Activated gamma-delta T cell treated with anti-CD3 and anti-CD28 coated beads, Interleukin-2, amount 50 U/mL, for 16 hours (primary cell): Measurements from ENCODE around the gene ARL6IP4.

Source experiments
- DNase-seq: peaks from one replicate; pipeline ENCODE4 v3.0.0-alpha.2; 2020; ENCODE audit warnings: low read depth

Gene ARL6IP4

GRCh38 chr12:122978507-122978955 is 1.9 kb upstream of the ARL6IP4 start:
- DNase-seq = no peak

- no peak for DNase-seq
Observed at GRCh38 chr12:122979001-122979907, 1.2 kb upstream of the ARL6IP4 start.

GRCh38 chr12:122979908-122980182 is 636 bp upstream of the ARL6IP4 start:
- no peak for DNase-seq

GRCh38 chr12:122981036-122981471 is 573 bp downstream of the ARL6IP4 start:
- no peak for DNase-seq

GRCh38 chr12:122981587-122982476 is 1.4 kb downstream of the ARL6IP4 start:
- DNase-seq = no peak

GRCh38 chr12:122982477-122982815 is 2.0 kb downstream of the ARL6IP4 start:
- no peak for DNase-seq

- DNase-seq = no peak
Observed at GRCh38 chr12:122982963-122983788, 2.7 kb downstream of the ARL6IP4 start.

- no peak for DNase-seq
Observed at GRCh38 chr12:122983789-122984515, 3.5 kb downstream of the ARL6IP4 start.

- no peak for DNase-seq
Observed at GRCh38 chr12:122984612-122985337, 4.3 kb downstream of the ARL6IP4 start.

- DNase-seq = no peak
Observed at GRCh38 chr12:122985338-122986257, 5.1 kb downstream of the ARL6IP4 start.

GRCh38 chr12:122986258-122986871 is 5.9 kb downstream of the ARL6IP4 start:
- no peak for DNase-seq

GRCh38 chr12:122987086-122987951 is 6.8 kb downstream of the ARL6IP4 start:
- DNase-seq = no peak

GRCh38 chr12:122988036-122988435 is 7.6 kb downstream of the ARL6IP4 start:
- no peak for DNase-seq

- no peak for DNase-seq
Observed at GRCh38 chr12:122988612-122989212, 8.2 kb downstream of the ARL6IP4 start.

- DNase-seq = no peak
Observed at GRCh38 chr12:122989225-122989839, 8.9 kb downstream of the ARL6IP4 start.

- DNase-seq = no peak
Observed at GRCh38 chr12:122989874-122990419, 9.5 kb downstream of the ARL6IP4 start.

- DNase-seq = no peak
Observed at GRCh38 chr12:122990561-122990960, 10.1 kb downstream of the ARL6IP4 start.
